ENCODE measurements around the gene SURF4. TPM values are rescaled to one million over a fixed set of nuclear protein-coding genes. Genes with fewer than 3 reads are reported as not detected.

SURF4 gene
- 232 and 233 TPM in 2 replicates for total RNA-seq (2014; rRNA removed; shearing (Covaris generic))

GRCh38 chr9:133375724-133376654 lies at the start of gene SURF4, which contains the start of gene STKLD1:
Gene SURF4, minus strand, starts transcription at chr9:133376060. Its CDS starts 91 bp downstream, at chr9:133375969.
Gene STKLD1, plus strand, starts transcription at chr9:133376366. Its CDS starts 108 bp downstream, at chr9:133376474.
- Histone ChIP-seq H3K9me3 (replicated peaks) (no peaks in the 10 kb centered on the region), H3K36me3 (peaks cover 15% of the 10 kb centered on the region)
- DNase-seq: peak; percentile 96 to 98

DNA sequence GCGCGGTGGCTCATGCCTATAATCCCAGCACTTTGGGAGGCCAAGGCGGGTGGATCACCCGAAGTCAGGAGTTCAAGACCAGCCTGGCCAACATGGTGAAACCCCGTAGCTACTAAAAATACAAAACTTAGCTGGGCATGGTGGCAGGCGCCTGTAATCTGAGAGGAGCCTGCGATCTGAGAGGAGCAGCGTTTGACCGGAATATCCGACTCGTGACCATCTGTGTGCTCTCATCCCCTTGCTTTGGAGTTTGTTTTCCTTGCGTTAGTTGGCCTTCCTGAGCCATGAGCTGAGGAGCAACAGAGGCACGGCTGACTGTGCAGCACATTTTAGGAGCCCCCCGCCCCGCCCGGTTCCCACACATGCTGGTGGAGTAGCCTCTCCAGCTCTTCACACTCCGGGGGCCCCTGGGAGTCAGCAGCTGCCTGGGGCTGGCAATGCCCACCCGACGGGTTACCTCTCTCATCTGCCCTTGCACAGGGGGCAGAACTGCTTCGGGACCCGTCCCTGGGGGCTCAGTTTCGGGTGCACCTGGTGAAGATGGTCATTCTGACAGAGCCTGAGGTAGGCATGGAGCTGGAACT lies 49.3 kb upstream of the SURF4 start:
- no peak overlapping the region for H3K4me3 ChIP-seq
- H3K9me3 ChIP-seq (replicated peaks): no peaks in the 10 kb centered on the region
- no peaks in the 10 kb centered on the region; the same call in 1 of the 2 replicates for H3K4me1 ChIP-seq
- no peak for DNase-seq
- H3K27me3 ChIP-seq: no peaks in the 10 kb centered on the region
- H3K27ac ChIP-seq: no peak overlapping the region
- no peaks in the 10 kb centered on the region for H3K36me3 ChIP-seq

More at GRCh38 chr9:133375724-133376654, at the start of gene SURF4, which contains the start of gene STKLD1:
- peak within 1 kb of the TSS; percentile 51 for H3K27ac ChIP-seq
- no peaks in the 10 kb centered on the region for H3K4me1 ChIP-seq
- H3K27me3 ChIP-seq: no peaks in the 10 kb centered on the region
- H3K4me3 ChIP-seq: peak within 1 kb of the TSS; percentile 81

GRCh38 chr9:133424187-133424586 lies 48.3 kb upstream of the SURF4 start:
- no peak overlapping the region for H3K27ac ChIP-seq
- H3K4me1 ChIP-seq: no peaks in the 10 kb centered on the region; the same call in 1 of the 2 replicates
- no peaks in the 10 kb centered on the region for H3K27me3 ChIP-seq
- no peaks in the 10 kb centered on the region for H3K9me3 ChIP-seq (replicated peaks)
- H3K36me3 ChIP-seq: no peaks in the 10 kb centered on the region
- DNase-seq: no peak
- H3K4me3 ChIP-seq: no peak overlapping the region

- no peak overlapping the region for H3K4me3 ChIP-seq
- H3K27me3 ChIP-seq: no peaks in the 10 kb centered on the region
- no peak overlapping the region for H3K27ac ChIP-seq
- H3K9me3 ChIP-seq (replicated peaks): no peaks in the 10 kb centered on the region
- H3K36me3 ChIP-seq: no peaks in the 10 kb centered on the region
- no peaks in the 10 kb centered on the region; the same call in 1 of the 2 replicates for H3K4me1 ChIP-seq
- DNase-seq: no peak
Observed at GRCh38 chr9:133423216-133423615, 47.4 kb upstream of the SURF4 start.

DNA sequence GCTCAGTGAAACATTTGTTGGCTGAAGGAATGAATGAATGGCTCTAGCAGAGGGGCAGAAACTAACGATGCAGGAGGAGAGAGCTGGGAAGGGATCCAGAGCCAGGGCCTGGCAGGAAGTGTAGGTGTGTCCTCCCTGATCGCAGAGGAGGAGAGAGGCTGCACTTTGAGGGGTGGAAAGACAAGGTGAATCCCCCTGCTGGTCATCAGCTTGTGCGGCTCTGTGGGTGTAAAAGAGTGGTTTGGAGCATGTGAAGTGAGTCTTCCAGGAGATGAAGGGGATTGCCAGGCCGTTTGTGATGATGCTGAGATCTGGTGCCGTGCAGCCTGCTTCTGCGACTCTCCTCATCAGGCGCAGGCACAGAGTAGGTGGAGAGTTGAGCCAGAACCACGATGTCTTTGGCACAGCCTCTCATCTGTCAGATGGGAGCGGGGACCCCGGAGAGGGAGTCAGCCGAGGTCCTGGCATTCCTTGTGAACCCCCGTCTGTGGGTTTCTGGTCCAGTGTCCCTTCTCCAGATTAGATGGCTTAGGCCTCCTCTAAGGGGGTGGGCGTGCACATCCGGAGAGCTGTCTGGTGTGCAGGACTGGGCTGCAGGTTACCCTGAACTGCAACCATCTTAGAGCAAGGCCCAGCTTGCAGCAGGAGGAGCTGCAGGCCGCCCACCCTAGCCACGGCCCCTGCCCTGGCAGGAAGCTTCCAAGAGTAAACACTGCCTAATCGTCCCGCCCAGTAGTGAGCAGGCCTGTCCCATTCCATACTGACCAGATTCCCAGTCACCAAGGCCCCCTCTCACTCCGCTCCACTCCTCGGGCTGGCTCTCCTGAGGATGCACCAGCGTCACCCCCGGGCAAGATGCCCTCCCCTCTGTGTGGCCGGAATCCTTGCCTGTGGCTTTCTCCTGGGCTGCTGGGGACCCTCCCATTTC lies 46.0 kb upstream of the SURF4 start, which contains the start of gene ADAMTS13:
TSS of gene ADAMTS13 (plus strand) at position 753 of the 928 bp plus-strand sequence. CDS start at position 830, 77 bp downstream.
- no peak for DNase-seq
- Histone ChIP-seq H3K27me3 (no peaks in the 10 kb centered on the region), H3K4me3 (no peak within 1 kb of the TSS), H3K36me3 (no peaks in the 10 kb centered on the region), H3K27ac (no peak within 1 kb of the TSS), H3K9me3 (replicated peaks) (no peaks in the 10 kb centered on the region), H3K4me1 (peaks cover 3% of the 10 kb centered on the region)

GRCh38 chr9:133420392-133420827 lies 44.5 kb upstream of the SURF4 start:
- Histone ChIP-seq H3K9me3 (replicated peaks) (no peaks in the 10 kb centered on the region), H3K27ac (no peak overlapping the region), H3K4me1 (peaks cover 10% of the 10 kb centered on the region), H3K36me3 (peaks cover 7% of the 10 kb centered on the region; the same call in 1 of the 2 replicates), H3K27me3 (no peaks in the 10 kb centered on the region), H3K4me3 (no peak overlapping the region)
- no peak for DNase-seq

DNA sequence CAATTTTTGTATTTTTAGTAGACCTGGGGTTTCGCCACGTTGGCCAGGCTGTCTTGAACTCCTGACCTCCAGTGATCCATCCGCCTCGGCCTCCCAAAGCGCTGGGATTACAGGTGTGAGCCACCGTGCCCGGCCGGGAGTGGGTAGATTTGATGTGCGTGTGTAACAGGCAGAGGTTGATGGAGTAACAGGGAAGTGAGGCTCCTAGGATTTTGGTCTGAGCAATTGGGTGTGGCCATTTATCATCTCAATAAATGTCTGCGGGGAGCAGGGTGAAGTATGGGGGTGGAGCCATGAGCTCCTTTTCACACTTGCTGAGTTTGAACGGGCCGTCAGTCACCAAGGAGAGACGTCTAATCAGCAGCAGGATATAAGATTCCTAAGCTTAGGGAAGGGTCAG lies 43.1 kb upstream of the SURF4 start:
- DNase-seq: no peak
- Histone ChIP-seq H3K27me3 (no peaks in the 10 kb centered on the region), H3K4me1 (peaks cover 10% of the 10 kb centered on the region), H3K36me3 (peaks cover 9% of the 10 kb centered on the region), H3K27ac (no peak overlapping the region), H3K9me3 (replicated peaks) (no peaks in the 10 kb centered on the region), H3K4me3 (peak overlapping the region; percentile 93)

DNA sequence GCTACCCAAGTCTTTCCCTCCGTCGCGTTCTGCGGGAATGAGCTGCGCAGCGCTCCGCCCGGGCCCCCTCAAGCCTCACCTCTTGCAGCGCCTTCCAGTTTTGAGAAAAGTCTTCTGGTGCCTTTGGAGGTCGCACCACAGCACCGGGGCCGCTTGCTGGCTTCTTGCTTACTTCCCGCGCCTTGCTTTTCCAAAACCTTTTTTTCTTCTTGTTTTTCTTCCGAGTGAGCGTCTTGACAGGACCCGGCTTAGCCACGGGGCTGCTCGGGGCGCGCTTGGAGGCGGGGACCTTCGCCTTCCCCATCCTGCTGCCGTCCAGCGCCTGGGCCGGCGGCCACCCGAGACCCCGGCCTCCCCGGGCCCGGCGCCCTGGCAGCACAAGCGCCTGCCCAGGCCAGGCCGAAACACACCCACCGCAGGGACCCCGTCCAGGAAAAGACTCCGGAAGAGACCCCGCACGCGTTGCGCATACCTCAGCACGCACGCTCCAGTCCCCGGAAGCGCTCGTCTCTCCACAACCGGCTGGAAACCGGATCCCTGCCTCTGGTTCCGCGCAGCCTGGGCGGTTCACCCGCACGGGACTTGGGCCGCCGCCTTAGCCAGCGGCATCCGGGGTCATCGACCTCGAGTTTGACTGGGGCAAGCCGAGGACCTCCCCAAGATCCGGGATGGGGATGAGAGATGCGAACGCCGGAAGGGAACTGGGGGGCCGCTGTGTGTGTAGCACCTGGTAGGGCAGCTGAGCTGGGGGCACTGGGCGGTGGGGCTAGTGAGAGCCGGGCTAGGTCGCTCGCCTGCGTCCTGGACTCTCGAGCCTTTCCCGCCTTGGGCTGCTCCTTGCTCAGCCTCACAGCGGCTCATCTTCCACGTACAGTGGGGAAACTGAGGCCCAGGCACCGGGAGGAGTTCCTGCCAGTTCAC lies 41.9 kb upstream of the SURF4 start, which contains the start of gene REXO4:
TSS of gene REXO4 (minus strand) at position 470 of the 921 bp plus-strand sequence. CDS start at position 304, 166 bp downstream.
- Histone ChIP-seq H3K27me3 (no peaks in the 10 kb centered on the region), H3K27ac (peak within 1 kb of the TSS; percentile 62), H3K9me3 (replicated peaks) (no peaks in the 10 kb centered on the region), H3K4me1 (peaks cover 10% of the 10 kb centered on the region), H3K36me3 (peaks cover 9% of the 10 kb centered on the region), H3K4me3 (peak within 1 kb of the TSS; percentile 93)
- DNase-seq: peak; percentile 97

DNA sequence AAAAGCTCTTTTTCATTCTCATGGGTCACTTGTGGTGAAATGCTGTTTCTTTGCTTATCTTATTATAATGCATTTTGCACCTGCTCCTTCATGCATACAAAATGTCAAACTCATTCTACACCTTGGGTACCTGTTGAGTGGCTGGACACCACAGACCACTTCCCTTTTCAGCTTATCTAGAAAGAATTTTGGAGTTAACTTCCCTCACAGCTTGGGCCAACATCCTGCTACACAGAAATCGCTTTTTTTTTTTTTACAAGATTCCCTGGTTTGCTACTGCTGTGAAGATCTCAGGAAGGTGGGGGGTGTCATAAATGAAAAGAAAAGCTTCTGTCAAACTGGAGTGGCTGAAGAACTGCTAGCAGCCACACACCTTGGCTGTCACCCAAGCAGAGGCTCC lies 39.3 kb upstream of the SURF4 start:
- Histone ChIP-seq H3K27ac (no peak overlapping the region), H3K4me3 (no peak overlapping the region), H3K9me3 (replicated peaks) (no peaks in the 10 kb centered on the region), H3K36me3 (peaks cover 30% of the 10 kb centered on the region), H3K4me1 (peaks cover 10% of the 10 kb centered on the region), H3K27me3 (no peaks in the 10 kb centered on the region)
- no peak for DNase-seq

DNA sequence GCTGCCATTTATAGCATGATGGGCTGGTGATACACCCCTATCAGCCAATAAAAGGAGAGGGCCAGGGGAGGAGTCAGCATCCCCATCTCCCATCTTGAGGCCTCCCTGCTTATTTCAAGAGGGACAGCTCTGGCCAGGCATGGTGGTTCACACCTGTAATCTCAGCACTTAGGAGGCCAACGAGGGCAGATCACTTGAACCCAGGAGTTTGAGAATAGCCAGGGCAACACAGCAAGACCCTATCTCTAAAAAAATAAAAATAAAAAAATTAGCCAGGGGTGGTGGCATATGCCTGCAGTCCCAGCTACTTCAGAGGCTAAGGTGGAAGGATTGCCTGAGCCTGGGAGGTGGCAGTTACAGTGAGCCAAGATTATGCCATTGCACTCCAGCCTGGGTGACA lies 32.2 kb upstream of the SURF4 start:
- Histone ChIP-seq H3K27ac (no peak overlapping the region), H3K27me3 (no peaks in the 10 kb centered on the region), H3K36me3 (peaks cover 48% of the 10 kb centered on the region), H3K4me3 (no peak overlapping the region), H3K4me1 (no peaks in the 10 kb centered on the region), H3K9me3 (replicated peaks) (no peaks in the 10 kb centered on the region)
- DNase-seq: no peak

DNA sequence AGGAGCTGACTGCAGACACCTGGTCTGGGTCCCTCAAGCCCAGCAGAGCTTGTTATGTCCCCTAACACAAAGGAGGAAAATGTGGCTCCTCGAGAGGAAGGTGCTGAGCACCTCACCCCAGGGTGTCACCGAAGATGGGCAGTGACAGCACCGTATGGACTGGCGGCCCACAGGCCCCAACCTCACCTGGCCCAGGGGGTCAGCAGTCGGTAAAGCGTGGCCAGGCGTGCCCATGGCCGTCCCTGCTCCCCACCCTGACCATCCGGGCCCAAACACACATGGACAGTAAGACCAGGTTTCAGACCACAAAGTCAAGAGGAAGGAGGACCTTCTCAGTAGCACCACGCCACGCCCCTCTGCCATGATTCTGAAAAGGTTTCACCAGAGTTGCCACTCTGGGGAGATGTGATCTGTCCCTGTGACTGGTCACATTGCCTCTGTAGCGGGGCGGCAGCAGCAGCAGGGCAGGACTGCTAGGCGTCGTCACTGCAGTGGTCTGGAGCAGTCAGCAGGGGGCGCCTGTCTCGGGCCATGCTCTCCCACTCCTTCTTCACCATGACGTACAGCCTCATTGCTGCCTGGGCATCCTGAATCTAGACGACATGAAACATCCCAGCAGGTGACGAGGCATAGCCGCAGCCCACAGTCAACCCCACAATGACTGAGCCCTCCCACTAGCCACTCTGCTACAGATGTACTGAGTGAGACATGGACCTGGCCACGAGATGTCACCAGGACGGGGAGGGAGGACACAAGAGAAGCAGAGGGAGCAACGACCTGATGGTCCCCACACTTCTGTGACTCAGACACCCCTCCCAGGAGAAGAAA lies 30.8 kb upstream of the SURF4 start:
- no peak overlapping the region for H3K27ac ChIP-seq
- DNase-seq: peak; percentile 82 to 88
- H3K9me3 ChIP-seq (replicated peaks): no peaks in the 10 kb centered on the region
- no peak overlapping the region for H3K4me3 ChIP-seq
- H3K27me3 ChIP-seq: no peaks in the 10 kb centered on the region
- peaks cover 38% of the 10 kb centered on the region for H3K36me3 ChIP-seq
- no peaks in the 10 kb centered on the region for H3K4me1 ChIP-seq

GRCh38 chr9:133405508-133406438 lies 29.9 kb upstream of the SURF4 start:
- H3K4me1 ChIP-seq: no peaks in the 10 kb centered on the region
- no peak for DNase-seq
- no peaks in the 10 kb centered on the region for H3K9me3 ChIP-seq (replicated peaks)
- H3K27me3 ChIP-seq: no peaks in the 10 kb centered on the region
- no peak overlapping the region for H3K4me3 ChIP-seq
- H3K27ac ChIP-seq: no peak overlapping the region
- peaks cover 34% of the 10 kb centered on the region for H3K36me3 ChIP-seq
